H1 (cell line): ENCODE data around the gene MRPS18B. TPM values are rescaled to one million over a fixed set of nuclear protein-coding genes. Genes with fewer than 3 reads are reported as not detected.
"Not testable (repeated sequence)": the region's sequence is repeated elsewhere in the genome, so short reads cannot be mapped to it uniquely, and the experiment has no call there.

Experiments
- CTCF ChIA-PET: fragments of 300-600 bp; sonication (Branson Sonifier 250); formaldehyde crosslinking; loops from one replicate; lab custom pipeline; 2021; ENCODE audit not compliant: partially characterized antibody; lab: Charles Lee
- POLR2A ChIA-PET: fragments of 300-600 bp; sonication (Branson Sonifier 250); formaldehyde crosslinking; loops from one replicate; lab custom pipeline; 2021; ENCODE audit warnings: inconsistent platforms; ENCODE audit not compliant: partially characterized antibody; lab: Charles Lee
- DNase-seq, 2 experiments: peaks; one replicate each; pipeline versions ENCODE4 v3.0.0 to v3.0.0-alpha.2; 2010 to 2022; ENCODE audit warnings: low spot score in 2 of 2, low read depth in 1 of 2, mixed read lengths in 1 of 2
- FAIRE-seq: peaks from 2 replicates; lab custom pipeline; 2011; peaks lifted over from hg19 to GRCh38; lab: Jason Lieb, UNC
- H2AFZ ChIP-seq: 2 replicates; pipeline ENCODE4 v1.8.1; 2012; ENCODE audit warnings: low read length, inconsistent platforms
- H2AK5ac ChIP-seq: 2 replicates; pipeline ENCODE4 v1.6.1; 2013; ENCODE audit warnings: low read depth, low read length
- H2BK120ac ChIP-seq: replicated peaks from 2 replicates; pipeline ENCODE3; 2013; ENCODE audit warnings: low read depth, low read length, inconsistent platforms
- H2BK12ac ChIP-seq: 2 replicates; pipeline ENCODE4 v1.6.1; 2013; ENCODE audit warnings: low read depth, low read length
- H2BK15ac ChIP-seq: 2 replicates; pipeline ENCODE4 v1.6.1; 2013; ENCODE audit warnings: low read length
- H2BK20ac ChIP-seq: 2 replicates; pipeline ENCODE4 v1.6.1; 2013; ENCODE audit warnings: low read length
- H2BK5ac ChIP-seq: 2 replicates; pipeline ENCODE4 v1.6.1; 2013; ENCODE audit warnings: low read depth, low read length
- H3K14ac ChIP-seq: 2 replicates; pipeline ENCODE4 v1.6.1; 2013; ENCODE audit warnings: inconsistent platforms; ENCODE audit not compliant: insufficient read length
- H3K18ac ChIP-seq: 2 replicates; pipeline ENCODE4 v1.6.1; 2013; ENCODE audit warnings: low read length; ENCODE audit errors: extremely low read depth
- H3K23ac ChIP-seq: 2 replicates; pipeline ENCODE4 v1.6.1; 2013; ENCODE audit warnings: inconsistent platforms; ENCODE audit not compliant: insufficient read length
- H3K23me2 ChIP-seq: 2 replicates; pipeline ENCODE4 v1.6.1; 2013; ENCODE audit warnings: low read depth, low read length
- H3K27ac ChIP-seq: 2 replicates; pipeline ENCODE4 v1.6.1; 2011; ENCODE audit warnings: low read depth, low read length, inconsistent platforms
- H3K27me3 ChIP-seq, 4 experiments: replicated peaks in 1 of 4; 1 replicate in 1 of 4; 2 replicates in 3 of 4; pipeline versions ENCODE4 v1.6.1 to v1.8.1; 2011 to 2013; ENCODE audit warnings: low read length in 3 of 4, mild to moderate bottlenecking in 3 of 4, inconsistent platforms in 2 of 4, mixed read lengths in 2 of 4, moderate library complexity in 1 of 4; ENCODE audit not compliant: control insufficient read depth in 3 of 4, insufficient read depth in 3 of 4; ENCODE audit errors: extremely low read depth in 1 of 4
- H3K36me3 ChIP-seq, 4 experiments: 2 replicates each; pipeline versions ENCODE4 v1.6.1 to v1.8.1; 2011 to 2013; ENCODE audit warnings: mild to moderate bottlenecking in 4 of 4, low read length in 3 of 4, moderate library complexity in 2 of 4, control low read depth in 1 of 4, inconsistent platforms in 1 of 4; ENCODE audit not compliant: insufficient read depth in 4 of 4, control insufficient read depth in 2 of 4
- H3K4ac ChIP-seq: replicated peaks from 2 replicates; pipeline ENCODE3; 2013; ENCODE audit warnings: low read length, low read depth, mixed read lengths, inconsistent platforms; ENCODE audit not compliant: insufficient read length
- H3K4me1 ChIP-seq, 4 experiments: replicated peaks in 1 of 4; 1 replicate in 1 of 4; 2 replicates in 3 of 4; pipeline versions ENCODE4 v1.6.1 to v1.8.1; 2011 to 2013; ENCODE audit warnings: low read length in 3 of 4, inconsistent platforms in 2 of 4, mixed read lengths in 1 of 4; ENCODE audit not compliant: insufficient read depth in 4 of 4, control insufficient read depth in 3 of 4
- H3K4me2 ChIP-seq, 2 experiments: 2 replicates each; pipeline versions ENCODE4 v1.6.1 to v1.8.1; 2011 to 2013; ENCODE audit warnings: low read depth in 2 of 2, low read length in 2 of 2, control low read depth in 1 of 2, inconsistent platforms in 1 of 2, mild to moderate bottlenecking in 1 of 2; ENCODE audit not compliant: insufficient read depth in 1 of 2
- H3K4me3 ChIP-seq, 4 experiments: fragments of 200-600, 300-600 bp in 1 of 4; sonication (generic), shearing (Covaris generic), sonication (Bioruptor Twin) in 1 of 4; 2 replicates each; pipeline versions ENCODE4 v1.5.1 to v1.8.1; 2011 to 2016; ENCODE audit warnings: low read length in 4 of 4, low read depth in 3 of 4, control low read depth in 2 of 4, inconsistent platforms in 2 of 4, mild to moderate bottlenecking in 2 of 4, mixed read lengths in 1 of 4, moderate library complexity in 1 of 4; ENCODE audit not compliant: insufficient read depth in 2 of 4; ENCODE audit errors: extremely low read depth in 1 of 4
- H3K56ac ChIP-seq: replicated peaks from 2 replicates; pipeline ENCODE3; 2013; ENCODE audit warnings: low read depth, mild to moderate bottlenecking, mixed read lengths, low read length, inconsistent platforms; ENCODE audit not compliant: insufficient read length
- H3K79me1 ChIP-seq: 2 replicates; pipeline ENCODE4 v1.6.1; 2013; ENCODE audit warnings: low read depth, low read length, control low read depth
- H3K79me2 ChIP-seq, 2 experiments: 2 replicates each; pipeline versions ENCODE4 v1.6.1 to v1.8.1; 2012 to 2013; ENCODE audit warnings: low read length in 2 of 2, mild to moderate bottlenecking in 2 of 2, inconsistent platforms in 1 of 2; ENCODE audit not compliant: insufficient read depth in 2 of 2, control insufficient read depth in 1 of 2
- H3K9ac ChIP-seq, 4 experiments: replicated peaks in 1 of 4; 1 replicate in 1 of 4; 2 replicates in 3 of 4; pipeline versions ENCODE4 v1.6.1 to v1.8.1; 2011 to 2013; ENCODE audit warnings: low read depth in 3 of 4, low read length in 3 of 4, control low read depth in 2 of 4, mild to moderate bottlenecking in 2 of 4, moderate library complexity in 2 of 4, inconsistent platforms in 1 of 4; ENCODE audit errors: extremely low read depth in 1 of 4
- H3K9me3 ChIP-seq, 2 experiments: 2 replicates each; pipeline versions ENCODE4 v1.6.1 to v1.8.1; 2012 to 2013; ENCODE audit warnings: mild to moderate bottlenecking in 2 of 2, moderate library complexity in 2 of 2, control low read depth in 1 of 2, inconsistent platforms in 1 of 2, low read depth in 1 of 2, low read length in 1 of 2, mixed read lengths in 1 of 2; ENCODE audit not compliant: insufficient read depth in 2 of 2
- H4K20me1 ChIP-seq, 2 experiments: replicated peaks in 1 of 2; 2 replicates each; pipeline versions ENCODE3 to v1.8.1; 2011 to 2013; ENCODE audit warnings: inconsistent platforms in 2 of 2, low read length in 2 of 2, mild to moderate bottlenecking in 1 of 2; ENCODE audit not compliant: insufficient read depth in 2 of 2, control insufficient read depth in 1 of 2
- H4K5ac ChIP-seq: 2 replicates; pipeline ENCODE4 v1.6.1; 2013; ENCODE audit warnings: low read length, low read depth, mixed read lengths, inconsistent platforms; ENCODE audit not compliant: insufficient read length
- H4K8ac ChIP-seq: 2 replicates; pipeline ENCODE4 v1.8.0; 2013; ENCODE audit warnings: mild to moderate bottlenecking, moderate library complexity, low read length, inconsistent platforms; ENCODE audit not compliant: insufficient read depth; ENCODE audit errors: extremely low read depth
- H4K91ac ChIP-seq: replicated peaks from 2 replicates; pipeline ENCODE3; 2013; ENCODE audit warnings: low read length, mixed read lengths, inconsistent platforms; ENCODE audit not compliant: insufficient read length
- WGBS, 2 experiments: shearing (Covaris generic) in 1 of 2; methylation state at CpG; one replicate each; pipeline versions ENCODE4 v1.1.6 to v1.1.7; 2013 to 2015; ENCODE audit warnings: low lambda C conversion rate in 2 of 2, mixed read lengths in 2 of 2, inconsistent platforms in 1 of 2, low coverage in 1 of 2, missing lambda C conversion rate in 1 of 2; ENCODE audit not compliant: insufficient replicate concordance in 2 of 2, insufficient coverage in 1 of 2, insufficient read length in 1 of 2; ENCODE audit errors: extremely low coverage in 1 of 2, missing lambda C conversion rate in 1 of 2; 5-methylcytosine and 5-hydroxymethylcytosine counted together
- polyA plus RNA-seq, 7 experiments: library from polyadenylated mRNA; depleted of rRNA in 3 of 7; stranded (reverse) in 5 of 7; unstranded in 2 of 7; fragments of >200 nt in 5 of 7; fragments of 200-250 nt in 2 of 7; gene quantifications; 1 replicate in 5 of 7; 2 replicates in 1 of 7; 4 replicates in 1 of 7; pipeline versions ENCODE4 v1.2.1 to v1.2.3, GENCODE V29; 2011 to 2013; ENCODE audit warnings: missing spikeins in 2 of 7, mixed read lengths in 2 of 7
- total RNA-seq: library from RNA; stranded (reverse); fragmentation: NEBNext Ultra II Directional; extraction: Animal tissue kit (Norgen Biotek cat#: 25700); gene quantifications from 2 replicates; pipeline ENCODE4 v1.2.1, GENCODE V29; 2021

Gene MRPS18B
- total and polyA plus RNA-seq, 2 of the 8 experiments (the other 6 are each of a cell fraction or from before 2014, with no cell fraction given) = 57.8 to 83.3 TPM

DNA sequence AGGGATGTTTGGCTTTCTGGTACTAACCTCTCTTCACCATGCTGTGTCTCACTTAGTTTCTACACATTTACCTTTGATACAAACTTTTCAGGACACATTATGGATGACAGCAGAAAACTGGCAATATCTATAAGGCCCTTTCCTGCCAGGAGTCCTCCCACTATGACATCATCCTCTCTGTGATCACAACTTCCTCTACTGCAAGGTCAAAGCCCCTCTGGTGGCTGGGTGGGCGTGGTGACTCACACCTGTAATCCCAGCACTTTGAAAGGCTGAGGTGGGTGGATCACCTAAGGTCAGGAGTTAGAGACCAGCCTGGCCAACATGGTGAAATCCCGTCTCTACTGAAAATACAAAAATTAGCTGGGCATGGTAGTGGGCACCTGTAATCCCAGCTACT lies 48.7 kb downstream of the MRPS18B start:
- H3K4me2 ChIP-seq, H3K9ac ChIP-seq, H3K4me3 ChIP-seq, H4K20me1 ChIP-seq, H3K79me1 ChIP-seq, H2AK5ac ChIP-seq, H3K27ac ChIP-seq, H2BK12ac ChIP-seq, CTCF ChIA-PET, H3K4me1 ChIP-seq, H4K8ac ChIP-seq, H2BK5ac ChIP-seq, H3K23ac ChIP-seq, DNase-seq, H2BK15ac ChIP-seq, H4K5ac ChIP-seq, H4K91ac ChIP-seq, H3K18ac ChIP-seq, H3K27me3 ChIP-seq, H3K14ac ChIP-seq, H3K23me2 ChIP-seq, H2AFZ ChIP-seq, H2BK20ac ChIP-seq, H3K9me3 ChIP-seq, H3K79me2 ChIP-seq, H3K56ac ChIP-seq, FAIRE-seq, H3K4ac ChIP-seq, H2BK120ac ChIP-seq: not testable (repeated sequence)
- WGBS, 2 experiments = 88% methylated on average over 2 of the region's 2 CpGs; no CpG with 5 or more reads in 1 of the 2 experiments
- POLR2A ChIA-PET = interaction anchor here (1.1 to 8.1 kb wide), 3 partner anchors 13 to 121 kb away, joined by 3 to 50 read pairs (median 4); no protein-coding TSS in a partner anchor
- peaks cover 16 to 42% (median 38%) of the 10 kb centered on the region in 4 experiments for H3K36me3 ChIP-seq
